AG08396 (cell line): Measurements from ENCODE around the gene SLC7A10.
"Not testable (repeated sequence)": the region's sequence is repeated elsewhere in the genome, so short reads cannot be mapped to it uniquely, and the experiment has no call there.

ENCODE experiments used
- DNase-seq: peaks from one replicate; pipeline ENCODE4 v3.0.0; 2012; ENCODE audit warnings: low spot score, mixed read lengths

Gene SLC7A10

GRCh38 chr19:33175886-33176669 lies 49.6 kb downstream of the SLC7A10 start:
- DNase-seq: peak; percentile 45

GRCh38 chr19:33175156-33175782 lies 50.4 kb downstream of the SLC7A10 start:
- no peak for DNase-seq

GRCh38 chr19:33174186-33174585 lies 51.5 kb downstream of the SLC7A10 start:
- no peak for DNase-seq

GRCh38 chr19:33171916-33172359 lies 53.7 kb downstream of the SLC7A10 start:
- no peak for DNase-seq

- DNase-seq: no peak
Observed at GRCh38 chr19:33171222-33171795, 54.3 kb downstream of the SLC7A10 start.

- DNase-seq: no peak
Observed at GRCh38 chr19:33168528-33168927, 57.1 kb downstream of the SLC7A10 start.

GRCh38 chr19:33167438-33167837 lies 58.2 kb downstream of the SLC7A10 start:
- DNase-seq: no peak

- not testable (repeated sequence) for DNase-seq
Observed at GRCh38 chr19:33166037-33166436, 59.6 kb downstream of the SLC7A10 start.

GRCh38 chr19:33163481-33163880 lies 62.2 kb downstream of the SLC7A10 start:
- no peak for DNase-seq

GRCh38 chr19:33161201-33161600 lies 64.4 kb downstream of the SLC7A10 start:
- DNase-seq: no peak

GRCh38 chr19:33159893-33160292 lies 65.8 kb downstream of the SLC7A10 start:
- DNase-seq: no peak

GRCh38 chr19:33159149-33159548 lies 66.5 kb downstream of the SLC7A10 start:
- no peak for DNase-seq
